Fibroblast of lung (primary cell): Measurements from ENCODE around the gene PCDHGA1. TPM values are rescaled to one million over a fixed set of nuclear protein-coding genes. Genes with fewer than 3 reads are reported as not detected.

Experiments used
- DNase-seq, 2 donors: peaks; one replicate each; pipeline versions ENCODE4 v3.0.0 to v3.0.0-alpha.2; 2010; ENCODE audit warnings: low read depth in 2 of 2
- H2AFZ ChIP-seq: 2 replicates; pipeline ENCODE4 v1.5.1; 2012; ENCODE audit warnings: low read length, control low read depth, inconsistent platforms
- H3K27ac ChIP-seq: 2 replicates; pipeline ENCODE4 v1.5.1; 2011; ENCODE audit warnings: low read length, control low read depth; ENCODE audit not compliant: insufficient read depth
- H3K27me3 ChIP-seq: 2 replicates; pipeline ENCODE4 v1.5.1; 2011; ENCODE audit warnings: mild to moderate bottlenecking, low read length; ENCODE audit not compliant: control insufficient read depth, insufficient read depth
- H3K36me3 ChIP-seq: 2 replicates; pipeline ENCODE4 v1.5.1; 2011; ENCODE audit warnings: low read length; ENCODE audit not compliant: control insufficient read depth, insufficient read depth
- H3K4me1 ChIP-seq: 2 replicates; pipeline ENCODE4 v1.5.1; 2011; ENCODE audit warnings: low read length; ENCODE audit not compliant: control insufficient read depth, insufficient read depth; ENCODE audit errors: extremely low read depth
- H3K4me2 ChIP-seq: 2 replicates; pipeline ENCODE4 v1.5.1; 2011; ENCODE audit warnings: low read length, control low read depth; ENCODE audit not compliant: insufficient read depth; ENCODE audit errors: extremely low read depth
- H3K4me3 ChIP-seq, 4 experiments: fragments of 200-600 bp in 1 of 4; sonication (generic) in 1 of 4; replicated peaks in 1 of 4; 2 replicates each; pipeline ENCODE4 v1.5.1; 2011 to 2016; ENCODE audit warnings: low read length in 4 of 4, low read depth in 3 of 4, mild to moderate bottlenecking in 3 of 4, control low read depth in 2 of 4, inconsistent platforms in 1 of 4, mixed read lengths in 1 of 4; ENCODE audit not compliant: insufficient read depth in 1 of 4; ENCODE audit errors: control extremely low read depth in 1 of 4
- H3K79me2 ChIP-seq: 2 replicates; pipeline ENCODE4 v1.5.1; 2012; ENCODE audit warnings: mild to moderate bottlenecking, low read length, inconsistent platforms; ENCODE audit not compliant: control insufficient read depth, insufficient read depth
- H3K9ac ChIP-seq: 2 replicates; pipeline ENCODE4 v1.5.1; 2011; ENCODE audit warnings: mild to moderate bottlenecking, low read length, control low read depth; ENCODE audit not compliant: insufficient read depth
- H3K9me3 ChIP-seq: 2 replicates; pipeline ENCODE4 v1.5.1; 2012; ENCODE audit warnings: low read depth, low read length; ENCODE audit not compliant: control insufficient read depth, insufficient read depth
- H4K20me1 ChIP-seq: 2 replicates; pipeline ENCODE4 v1.5.1; 2011; ENCODE audit warnings: low read length; ENCODE audit not compliant: control insufficient read depth, insufficient read depth; ENCODE audit errors: extremely low read depth
- EZH2 ChIP-seq: IDR thresholded peaks from 2 replicates; pipeline ENCODE4 v1.5.1; 2012; ENCODE audit warnings: low read length, control low read depth, mild to moderate bottlenecking; ENCODE audit errors: missing control alignments
- polyA plus RNA-seq, 2 donors: library from polyadenylated mRNA; depleted of rRNA in 1 of 2; stranded (reverse) in 1 of 2; unstranded in 1 of 2; fragments of >200 nt; gene quantifications; 2 replicates each; pipeline ENCODE4 v1.2.1, GENCODE V29; 2011 to 2012; ENCODE audit warnings: missing spikeins in 1 of 2
- total RNA-seq: library from RNA; depleted of rRNA; stranded (reverse); fragments of >200 nt; gene quantifications from 2 replicates; pipeline ENCODE4 v1.2.1, GENCODE V29; 2014
- TF ChIP-seq, protein P1 (sequence below), 2 donors: IDR thresholded peaks in 1 of 2; conservative IDR thresholded peaks in 1 of 2; 1 replicate in 1 of 2; 2 replicates in 1 of 2; pipeline ENCODE4 v1.5.1; 2011 to 2012; ENCODE audit warnings: low read length in 2 of 2, control low read depth in 1 of 2, inconsistent platforms in 1 of 2, low read depth in 1 of 2, mild to moderate bottlenecking in 1 of 2

Gene PCDHGA1
- total and polyA plus RNA-seq, 2 donors (not counting 1 experiment from before 2014, with no cell fraction given) = 1.6 to 1.8 TPM

DNA sequence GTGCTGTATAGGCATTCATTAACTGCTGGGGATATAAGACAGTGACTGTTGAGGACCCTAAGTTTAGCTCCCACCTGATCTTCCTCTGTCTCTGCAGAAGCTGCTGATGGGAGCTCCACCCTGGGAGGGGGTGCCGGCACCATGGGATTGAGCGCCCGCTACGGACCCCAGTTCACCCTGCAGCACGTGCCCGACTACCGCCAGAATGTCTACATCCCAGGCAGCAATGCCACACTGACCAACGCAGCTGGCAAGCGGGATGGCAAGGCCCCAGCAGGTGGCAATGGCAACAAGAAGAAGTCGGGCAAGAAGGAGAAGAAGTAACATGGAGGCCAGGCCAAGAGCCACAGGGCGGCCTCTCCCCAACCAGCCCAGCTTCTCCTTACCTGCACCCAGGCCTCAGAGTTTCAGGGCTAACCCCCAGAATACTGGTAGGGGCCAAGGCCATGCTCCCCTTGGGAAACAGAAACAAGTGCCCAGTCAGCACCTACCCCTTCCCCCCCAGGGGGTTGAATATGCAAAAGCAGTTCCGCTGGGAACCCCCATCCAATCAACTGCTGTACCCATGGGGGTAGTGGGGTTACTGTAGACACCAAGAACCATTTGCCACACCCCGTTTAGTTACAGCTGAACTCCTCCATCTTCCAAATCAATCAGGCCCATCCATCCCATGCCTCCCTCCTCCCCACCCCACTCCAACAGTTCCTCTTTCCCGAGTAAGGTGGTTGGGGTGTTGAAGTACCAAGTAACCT lies 180.7 kb downstream of the PCDHGA1 start:
- Histone ChIP-seq H3K27me3 (no peaks in the 10 kb centered on the region), H3K36me3 (peaks cover 19% of the 10 kb centered on the region), H3K79me2 (peaks cover 1% of the 10 kb centered on the region), H2AFZ (no peak overlapping the region), H3K9ac (no peak overlapping the region), H3K4me2 (no peak overlapping the region), H4K20me1 (no peaks in the 10 kb centered on the region), H3K9me3 (no peaks in the 10 kb centered on the region), H3K27ac (no peak overlapping the region), H3K4me3 (no peak overlapping the region), H3K4me1 (peaks cover 57% of the 10 kb centered on the region)
- no peak for TF ChIP-seq EZH2
- TF ChIP-seq, protein P1, sequence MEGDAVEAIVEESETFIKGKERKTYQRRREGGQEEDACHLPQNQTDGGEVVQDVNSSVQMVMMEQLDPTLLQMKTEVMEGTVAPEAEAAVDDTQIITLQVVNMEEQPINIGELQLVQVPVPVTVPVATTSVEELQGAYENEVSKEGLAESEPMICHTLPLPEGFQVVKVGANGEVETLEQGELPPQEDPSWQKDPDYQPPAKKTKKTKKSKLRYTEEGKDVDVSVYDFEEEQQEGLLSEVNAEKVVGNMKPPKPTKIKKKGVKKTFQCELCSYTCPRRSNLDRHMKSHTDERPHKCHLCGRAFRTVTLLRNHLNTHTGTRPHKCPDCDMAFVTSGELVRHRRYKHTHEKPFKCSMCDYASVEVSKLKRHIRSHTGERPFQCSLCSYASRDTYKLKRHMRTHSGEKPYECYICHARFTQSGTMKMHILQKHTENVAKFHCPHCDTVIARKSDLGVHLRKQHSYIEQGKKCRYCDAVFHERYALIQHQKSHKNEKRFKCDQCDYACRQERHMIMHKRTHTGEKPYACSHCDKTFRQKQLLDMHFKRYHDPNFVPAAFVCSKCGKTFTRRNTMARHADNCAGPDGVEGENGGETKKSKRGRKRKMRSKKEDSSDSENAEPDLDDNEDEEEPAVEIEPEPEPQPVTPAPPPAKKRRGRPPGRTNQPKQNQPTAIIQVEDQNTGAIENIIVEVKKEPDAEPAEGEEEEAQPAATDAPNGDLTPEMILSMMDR (conservative IDR thresholded peaks at IDR 0.05 in 1 of 2, IDR thresholded peaks at IDR 0.05 in 1 of 2; ENCODE audit: low read depth in 1 of 2, low read length in 2 of 2) = no peak
- DNase-seq = no peak

DNA sequence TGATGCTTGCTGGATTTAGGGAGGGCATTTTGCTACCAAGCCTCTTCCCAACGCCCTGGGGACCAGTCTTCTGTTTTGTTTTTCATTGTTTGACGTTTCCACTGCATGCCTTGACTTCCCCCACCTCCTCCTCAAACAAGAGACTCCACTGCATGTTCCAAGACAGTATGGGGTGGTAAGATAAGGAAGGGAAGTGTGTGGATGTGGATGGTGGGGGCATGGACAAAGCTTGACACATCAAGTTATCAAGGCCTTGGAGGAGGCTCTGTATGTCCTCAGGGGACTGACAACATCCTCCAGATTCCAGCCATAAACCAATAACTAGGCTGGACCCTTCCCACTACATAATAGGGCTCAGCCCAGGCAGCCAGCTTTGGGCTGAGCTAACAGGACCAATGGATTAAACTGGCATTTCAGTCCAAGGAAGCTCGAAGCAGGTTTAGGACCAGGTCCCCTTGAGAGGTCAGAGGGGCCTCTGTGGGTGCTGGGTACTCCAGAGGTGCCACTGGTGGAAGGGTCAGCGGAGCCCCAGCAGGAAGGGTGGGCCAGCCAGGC lies 181.5 kb downstream of the PCDHGA1 start:
- no peaks in the 10 kb centered on the region for H4K20me1 ChIP-seq
- no peaks in the 10 kb centered on the region for H3K9me3 ChIP-seq
- no peak for TF ChIP-seq EZH2
- TF ChIP-seq, protein P1 (conservative IDR thresholded peaks at IDR 0.05 in 1 of 2, IDR thresholded peaks at IDR 0.05 in 1 of 2; ENCODE audit: low read depth in 1 of 2, low read length in 2 of 2) = no peak
- no peak overlapping the region for H3K9ac ChIP-seq
- no peak overlapping the region for H3K4me3 ChIP-seq
- no peak for DNase-seq
- no peak overlapping the region for H2AFZ ChIP-seq
- no peaks in the 10 kb centered on the region for H3K27me3 ChIP-seq
- peak overlapping the region; percentile 90 for H3K27ac ChIP-seq
- peaks cover 1% of the 10 kb centered on the region for H3K79me2 ChIP-seq
- H3K4me2 ChIP-seq = no peak overlapping the region
- H3K36me3 ChIP-seq = peaks cover 19% of the 10 kb centered on the region
- H3K4me1 ChIP-seq = peaks cover 63% of the 10 kb centered on the region

DNA sequence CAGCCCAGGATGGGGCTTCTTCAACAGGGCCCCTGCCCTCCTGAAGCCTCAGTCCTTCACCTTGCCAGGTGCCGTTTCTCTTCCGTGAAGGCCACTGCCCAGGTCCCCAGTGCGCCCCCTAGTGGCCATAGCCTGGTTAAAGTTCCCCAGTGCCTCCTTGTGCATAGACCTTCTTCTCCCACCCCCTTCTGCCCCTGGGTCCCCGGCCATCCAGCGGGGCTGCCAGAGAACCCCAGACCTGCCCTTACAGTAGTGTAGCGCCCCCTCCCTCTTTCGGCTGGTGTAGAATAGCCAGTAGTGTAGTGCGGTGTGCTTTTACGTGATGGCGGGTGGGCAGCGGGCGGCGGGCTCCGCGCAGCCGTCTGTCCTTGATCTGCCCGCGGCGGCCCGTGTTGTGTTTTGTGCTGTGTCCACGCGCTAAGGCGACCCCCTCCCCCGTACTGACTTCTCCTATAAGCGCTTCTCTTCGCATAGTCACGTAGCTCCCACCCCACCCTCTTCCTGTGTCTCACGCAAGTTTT lies 182.1 kb downstream of the PCDHGA1 start:
- no peaks in the 10 kb centered on the region for H4K20me1 ChIP-seq
- peak overlapping the region; percentile 48 for H3K9ac ChIP-seq
- H3K4me3 ChIP-seq = peak overlapping the region in 2 of 4 experiments; percentile 45 to 47
- no peak overlapping the region for H2AFZ ChIP-seq
- TF ChIP-seq, protein P1 (conservative IDR thresholded peaks at IDR 0.05 in 1 of 2, IDR thresholded peaks at IDR 0.05 in 1 of 2; ENCODE audit: low read depth in 1 of 2, low read length in 2 of 2) = peak; percentile 80
- TF ChIP-seq EZH2 = no peak
- H3K27me3 ChIP-seq = no peaks in the 10 kb centered on the region
- H3K36me3 ChIP-seq = peaks cover 19% of the 10 kb centered on the region
- peak overlapping the region; percentile 71 for H3K4me2 ChIP-seq
- peak overlapping the region; percentile 90 for H3K27ac ChIP-seq
- peaks cover 1% of the 10 kb centered on the region for H3K79me2 ChIP-seq
- H3K4me1 ChIP-seq = peaks cover 63% of the 10 kb centered on the region
- H3K9me3 ChIP-seq = no peaks in the 10 kb centered on the region
- DNase-seq = peak; percentile 59 to 66
